K562 (cell line): ENCODE measurements around the gene FCRLA. TPM values are rescaled to one million over a fixed set of nuclear protein-coding genes. Genes with fewer than 3 reads are reported as not detected.

Source experiments
- CBX3 ChIP-seq, 2 experiments: IDR thresholded peaks; 1 replicate in 1 of 2; 2 replicates in 1 of 2; pipeline ENCODE4 v1.6.1; 2012; ENCODE audit warnings: inconsistent platforms in 2 of 2, low read length in 2 of 2, borderline replicate concordance in 1 of 2, control low read depth in 1 of 2
- EP400 ChIP-seq: fragments of 450-650 bp; IDR thresholded peaks from 2 replicates; pipeline ENCODE4 v1.6.1; 2017; ENCODE audit warnings: antibody characterized with exemption, mild to moderate bottlenecking, moderate library complexity
- GABPA ChIP-seq: fragments of 200-800 bp; sonication (Bioruptor generic); conservative IDR thresholded peaks from 2 replicates; pipeline ENCODE4 v1.6.1; 2016; ENCODE audit warnings: low read depth, missing genetic modification characterization, missing compliant biosample characterization
- GABPB1 ChIP-seq: sonication (generic); formaldehyde crosslinking; IDR thresholded peaks from 2 replicates; pipeline ENCODE4 v1.8.0; 2022; ENCODE audit warnings: mild to moderate bottlenecking, missing genetic modification reagents
- IRF9 ChIP-seq: fragments of 450-650 bp; IDR thresholded peaks from 2 replicates; pipeline ENCODE4 v1.6.1; 2016; ENCODE audit warnings: missing biosample characterization, missing genetic modification characterization
- JUN ChIP-seq, 2 experiments: sonication (generic) in 1 of 2; formaldehyde crosslinking in 1 of 2; IDR thresholded peaks; 2 replicates each; pipeline versions ENCODE4 v1.6.1 to v1.8.0; 2012 to 2022; ENCODE audit warnings: borderline replicate concordance in 2 of 2, mild to moderate bottlenecking in 2 of 2, improper control_type of control experiment in 1 of 2, low read depth in 1 of 2, low read length in 1 of 2, missing genetic modification reagents in 1 of 2
- KLF6 ChIP-seq: fragments of 250-450 bp; sonication (Bioruptor Pico); IDR thresholded peaks from 2 replicates; pipeline ENCODE4 v1.4.0; 2020; ENCODE audit warnings: mild to moderate bottlenecking, moderate library complexity, borderline replicate concordance
- L3MBTL2 ChIP-seq: fragments of 450-650 bp; IDR thresholded peaks from 2 replicates; pipeline ENCODE4 v1.6.1; 2016; ENCODE audit warnings: mild to moderate bottlenecking, moderate library complexity
- SMARCA5 ChIP-seq: fragments of 450-650 bp; IDR thresholded peaks from 2 replicates; pipeline ENCODE4 v1.6.1; 2016
- SNIP1 ChIP-seq: fragments of 450-650 bp; IDR thresholded peaks from 2 replicates; pipeline ENCODE4 v1.7.1; 2017; ENCODE audit warnings: low read depth, mild to moderate bottlenecking
- TFAP4 ChIP-seq: sonication (generic); formaldehyde crosslinking; IDR thresholded peaks from 2 replicates; pipeline ENCODE4 v1.8.0; 2022; ENCODE audit warnings: missing genetic modification reagents, mild to moderate bottlenecking, moderate library complexity, borderline replicate concordance
- ZNF318 ChIP-seq, 2 experiments: fragments of 450-650 bp; IDR thresholded peaks; 2 replicates each; pipeline ENCODE4 v1.6.1; 2016; ENCODE audit warnings: mild to moderate bottlenecking in 2 of 2, borderline replicate concordance in 1 of 2, low read depth in 1 of 2, moderate library complexity in 1 of 2
- polyA plus RNA-seq, 8 experiments: library from polyadenylated mRNA; depleted of rRNA in 4 of 8; stranded (reverse) in 5 of 8; unstranded in 3 of 8; fragments of >200 nt; fragmentation: Nextera tagmentation in 2 of 8; fragmentation: Illumina TruSeq in 1 of 8; extraction: Ambion mirVana in 2 of 8; extraction: Trizol in 1 of 8; gene quantifications; 2 replicates each; pipeline versions ENCODE4 v1.2.1 to v1.2.3, GENCODE V29; 2011 to 2014; ENCODE audit warnings: inconsistent platforms in 1 of 8, missing spikeins in 1 of 8
- total RNA-seq, 7 experiments: library from RNA; depleted of rRNA in 6 of 7; stranded (reverse); fragments of >200 nt in 6 of 7; fragmentation: Illumina TruSeq in 2 of 7; extraction: Trizol in 2 of 7; gene quantifications; 2 replicates each; pipeline versions ENCODE4 v1.2.1 to v1.2.3, GENCODE V29; 2011 to 2021; ENCODE audit warnings: low replicate concordance in 1 of 7

FCRLA gene
- total and polyA plus RNA-seq, 9 of the 15 experiments (the other 6 are each of a cell fraction or from before 2014, with no cell fraction given), result 0.09 to 0.84 (median 0.44) TPM

GRCh38 chr1:161721738-161722343 is 14.8 kb downstream of the FCRLA start (continued):
- peak in 1 of 2 experiments; percentile 44; a peak in 1 of 4 replicates for TF ChIP-seq ZNF318 (IDR thresholded peaks at IDR 0.05; ENCODE audit: borderline replicate concordance in 1 of 2, low read depth in 1 of 2)
- peak; percentile 61; the same call in 1 of the 2 replicates for TF ChIP-seq KLF6 (CRISPR knock-in tag)
- TF ChIP-seq IRF9 (tag), result no peak
- 0 out of 2 replicates have a peak, but pooled peaks have one; percentile 6 for TF ChIP-seq GABPB1
- peak; percentile 65; the same call in 1 of the 2 replicates for TF ChIP-seq EP400
- peak in 1 of 2 experiments; percentile 33; a peak in 1 of 3 replicates for TF ChIP-seq CBX3 (IDR thresholded peaks at IDR 0.05; ENCODE audit: borderline replicate concordance in 1 of 2, low read length in 2 of 2)
- no peak for TF ChIP-seq GABPA (tag)
- no peak for TF ChIP-seq SMARCA5
- TF ChIP-seq L3MBTL2, result peak; percentile 52
- TF ChIP-seq SNIP1, result no peak
- TF ChIP-seq JUN (IDR thresholded peaks at IDR 0.05; ENCODE audit: borderline replicate concordance, low read depth, low read length), result peak; percentile 93
- TF ChIP-seq JUN (CRISPR knock-in tag; IDR thresholded peaks at IDR 0.05; ENCODE audit: borderline replicate concordance), result no peak; the same call in 1 of the 2 replicates
- TF ChIP-seq TFAP4 (CRISPR knock-in tag), result peak; percentile 7; the same call in 1 of the 2 replicates
